B cell (primary cell): ENCODE data around the gene INSC. TPM values are rescaled to one million over a fixed set of nuclear protein-coding genes. Genes with fewer than 3 reads are reported as not detected.

Experiments used
- ATAC-seq: fragments of 200-7000 bp; cut with Tn5 transposase; one replicate; pipeline ENCODE4 v1.10.0; 2021; ENCODE audit warnings: low read depth, mild to moderate bottlenecking, moderate number of reproducible peaks, moderate library complexity
- CTCF ChIA-PET: fragments of 350-600 bp; sonication (Branson Sonifier 250); formaldehyde crosslinking; loops from one replicate; lab custom pipeline; 2021; ENCODE audit warnings: antibody characterized with exemption, inconsistent platforms; lab: Charles Lee
- POLR2A ChIA-PET: fragments of 350-600 bp; sonication (Branson Sonifier 250); formaldehyde crosslinking; loops from one replicate; lab custom pipeline; 2021; ENCODE audit warnings: antibody characterized with exemption; lab: Charles Lee
- DNase-seq: peaks from one replicate; pipeline ENCODE4 v3.0.0; 2013
- H2AFZ ChIP-seq: 2 replicates; pipeline ENCODE4 v1.6.1; 2012; ENCODE audit warnings: mild to moderate bottlenecking, low read depth, low read length; ENCODE audit not compliant: insufficient read depth, poor library complexity, severe bottlenecking
- H3K27ac ChIP-seq, 2 donors: 1 replicate in 1 of 2; 2 replicates in 1 of 2; pipeline ENCODE4 v1.5.1; 2012 to 2013; ENCODE audit warnings: low read length in 2 of 2, mild to moderate bottlenecking in 2 of 2, moderate library complexity in 1 of 2
- H3K27me3 ChIP-seq, 4 experiments: fragments of 200-600 bp in 1 of 4; sonication (generic) in 1 of 4; replicated peaks in 1 of 4; 1 replicate in 2 of 4; 2 replicates in 2 of 4; pipeline versions ENCODE4 v1.6.1 to v1.7.0; 2013 to 2016; ENCODE audit warnings: low read length in 3 of 4, mild to moderate bottlenecking in 2 of 4, mixed read lengths in 1 of 4, moderate library complexity in 1 of 4; ENCODE audit not compliant: insufficient read depth in 4 of 4, control insufficient read depth in 3 of 4; ENCODE audit errors: control extremely low read depth in 1 of 4
- H3K36me3 ChIP-seq, 2 experiments: replicated peaks in 1 of 2; 1 replicate in 1 of 2; 2 replicates in 1 of 2; pipeline versions ENCODE4 v1.6.1 to v1.7.1; 2013; ENCODE audit warnings: low read length in 1 of 2; ENCODE audit not compliant: insufficient read depth in 2 of 2, control insufficient read depth in 1 of 2; ENCODE audit errors: control extremely low read depth in 1 of 2, extremely low read depth in 1 of 2
- H3K4me1 ChIP-seq, 2 donors: fragments of 200-600 bp in 1 of 2; sonication (generic) in 1 of 2; 1 replicate in 1 of 2; 2 replicates in 1 of 2; pipeline versions ENCODE4 v1.5.1 to v1.6.1; 2013 to 2017; ENCODE audit warnings: low read length in 2 of 2; ENCODE audit not compliant: control insufficient read depth in 2 of 2, insufficient read depth in 2 of 2
- H3K4me2 ChIP-seq: replicated peaks from 2 replicates; pipeline ENCODE3; 2012; ENCODE audit warnings: mild to moderate bottlenecking, low read depth, low read length; ENCODE audit not compliant: poor library complexity, severe bottlenecking
- H3K4me3 ChIP-seq, 5 experiments: fragments of 200-600 bp in 1 of 5; sonication (generic) in 1 of 5; 1 replicate in 3 of 5; 2 replicates in 2 of 5; pipeline versions ENCODE4 v1.5.1 to v1.7.0; 2011 to 2016; ENCODE audit warnings: low read length in 4 of 5, mild to moderate bottlenecking in 4 of 5, low read depth in 2 of 5, control low read depth in 1 of 5, moderate library complexity in 1 of 5; ENCODE audit not compliant: insufficient read depth in 1 of 5; ENCODE audit errors: control extremely low read depth in 1 of 5, extremely low read depth in 1 of 5
- H3K79me2 ChIP-seq: fragments of 200-600 bp; sonication (generic); one replicate; pipeline ENCODE4 v1.6.0; 2016; ENCODE audit warnings: low read length; ENCODE audit not compliant: control insufficient read depth, insufficient read depth
- H3K9ac ChIP-seq: fragments of 200-600 bp; sonication (generic); 2 replicates; pipeline ENCODE4 v1.6.1; 2017; ENCODE audit warnings: mild to moderate bottlenecking, low read length, moderate library complexity
- H3K9me3 ChIP-seq, 3 donors: one replicate each; pipeline versions ENCODE4 v1.6.1 to v1.7.1; 2013; ENCODE audit warnings: low read length in 2 of 3; ENCODE audit not compliant: control insufficient read depth in 2 of 3, insufficient read depth in 1 of 3; ENCODE audit errors: control extremely low read depth in 1 of 3
- H4K20me1 ChIP-seq: 2 replicates; pipeline ENCODE4 v1.6.0; 2012; ENCODE audit warnings: mild to moderate bottlenecking, low read length; ENCODE audit not compliant: insufficient read depth, control insufficient read depth, poor library complexity, severe bottlenecking
- H3K27ac Mint-ChIP-seq: one replicate; pipeline ENCODE4 v1.8.0; 2021; ENCODE audit warnings: mixed read lengths
- H3K27me3 Mint-ChIP-seq: one replicate; pipeline ENCODE4 v1.8.0; 2021; ENCODE audit warnings: mixed read lengths
- H3K4me1 Mint-ChIP-seq: one replicate; pipeline ENCODE4 v1.8.0; 2021; ENCODE audit warnings: mixed read lengths
- H3K4me3 Mint-ChIP-seq: one replicate; pipeline ENCODE4 v1.8.0; 2021; ENCODE audit warnings: mixed read lengths
- H3K9me3 Mint-ChIP-seq: one replicate; pipeline ENCODE4 v1.8.0; 2022; ENCODE audit warnings: mixed read lengths; ENCODE audit not compliant: insufficient read depth
- EZH2 ChIP-seq: IDR thresholded peaks from 2 replicates; pipeline ENCODE4 v1.6.1; 2012; ENCODE audit warnings: borderline replicate concordance, low read depth, mild to moderate bottlenecking, moderate library complexity, low read length; ENCODE audit not compliant: insufficient read depth, poor library complexity, severe bottlenecking
- WGBS: methylation state at CpG from one replicate; pipeline ENCODE4 v1.1.5; 2013; ENCODE audit warnings: missing lambda C conversion rate; ENCODE audit not compliant: insufficient coverage; 5-methylcytosine and 5-hydroxymethylcytosine counted together
- intact Hi-C: fragments of 100-400 bp; cut with micrococcal nuclease; formaldehyde crosslinking; loops from one replicate; pipeline ENCODE4 v1.10.0; 2022
- polyA plus RNA-seq: library from polyadenylated mRNA; depleted of rRNA; stranded (reverse); fragments of >200 nt; gene quantifications from 2 replicates; pipeline ENCODE4 v1.2.3, GENCODE V29; 2012
- total RNA-seq, 2 donors: library from RNA; stranded (reverse); fragments of 120-200 nt in 1 of 2; gene quantifications; 1 replicate in 1 of 2; 2 replicates in 1 of 2; pipeline versions ENCODE4 v1.2.3 to v1.2.4, GENCODE V29; 2013 to 2022
- TF ChIP-seq, protein P1 (sequence below): fragments of 200-600 bp; IDR thresholded peaks from one replicate; pipeline ENCODE4 v1.8.0; 2022; ENCODE audit warnings: antibody characterized with exemption, mild to moderate bottlenecking

The INSC gene
- total and polyA plus RNA-seq, 2 donors (not counting 1 experiment from before 2014, with no cell fraction given) = 0.10 TPM; not detected in 1

- DNase-seq (no peak), ATAC-seq (no peak)
- Histone ChIP-seq H3K4me2 (no peak overlapping the region), H4K20me1 (no peaks in the 10 kb centered on the region), H3K9ac (no peak overlapping the region), H3K9me3 (peaks cover 0 to 8% (median 6%) of the 10 kb centered on the region in 3 donors), H3K27ac (no peak overlapping the region), H3K4me3 (no peak overlapping the region), H3K79me2 (no peaks in the 10 kb centered on the region), H3K36me3 (no peaks in the 10 kb centered on the region), H2AFZ (no peak overlapping the region), H3K27me3 (peaks cover 0 to 4% (median 0%) of the 10 kb centered on the region in 4 experiments), H3K4me1 (peaks cover 0 to 3% of the 10 kb centered on the region in 2 donors)
- H3K27ac Mint-ChIP-seq = no peak overlapping the region
- peaks cover 3% of the 10 kb centered on the region for H3K4me1 Mint-ChIP-seq
- CTCF ChIA-PET = interaction anchor here (0.6 to 14.6 kb wide), 21 partner anchors 8 to 309 kb away, joined by 3 to 290 read pairs (median 6); partner anchors contain the start of gene INSC
- peaks cover 15% of the 10 kb centered on the region for H3K9me3 Mint-ChIP-seq
- TF ChIP-seq, protein P1, sequence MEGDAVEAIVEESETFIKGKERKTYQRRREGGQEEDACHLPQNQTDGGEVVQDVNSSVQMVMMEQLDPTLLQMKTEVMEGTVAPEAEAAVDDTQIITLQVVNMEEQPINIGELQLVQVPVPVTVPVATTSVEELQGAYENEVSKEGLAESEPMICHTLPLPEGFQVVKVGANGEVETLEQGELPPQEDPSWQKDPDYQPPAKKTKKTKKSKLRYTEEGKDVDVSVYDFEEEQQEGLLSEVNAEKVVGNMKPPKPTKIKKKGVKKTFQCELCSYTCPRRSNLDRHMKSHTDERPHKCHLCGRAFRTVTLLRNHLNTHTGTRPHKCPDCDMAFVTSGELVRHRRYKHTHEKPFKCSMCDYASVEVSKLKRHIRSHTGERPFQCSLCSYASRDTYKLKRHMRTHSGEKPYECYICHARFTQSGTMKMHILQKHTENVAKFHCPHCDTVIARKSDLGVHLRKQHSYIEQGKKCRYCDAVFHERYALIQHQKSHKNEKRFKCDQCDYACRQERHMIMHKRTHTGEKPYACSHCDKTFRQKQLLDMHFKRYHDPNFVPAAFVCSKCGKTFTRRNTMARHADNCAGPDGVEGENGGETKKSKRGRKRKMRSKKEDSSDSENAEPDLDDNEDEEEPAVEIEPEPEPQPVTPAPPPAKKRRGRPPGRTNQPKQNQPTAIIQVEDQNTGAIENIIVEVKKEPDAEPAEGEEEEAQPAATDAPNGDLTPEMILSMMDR = no peak
- no peak for TF ChIP-seq EZH2
- POLR2A ChIA-PET = no interaction called here
- no peak overlapping the region for H3K4me3 Mint-ChIP-seq
- intact Hi-C loops = no loop called here
- H3K27me3 Mint-ChIP-seq = peaks cover 26% of the 10 kb centered on the region
Observed at GRCh38 chr11:15099267-15099666, 15.5 kb upstream of the INSC start.

DNA sequence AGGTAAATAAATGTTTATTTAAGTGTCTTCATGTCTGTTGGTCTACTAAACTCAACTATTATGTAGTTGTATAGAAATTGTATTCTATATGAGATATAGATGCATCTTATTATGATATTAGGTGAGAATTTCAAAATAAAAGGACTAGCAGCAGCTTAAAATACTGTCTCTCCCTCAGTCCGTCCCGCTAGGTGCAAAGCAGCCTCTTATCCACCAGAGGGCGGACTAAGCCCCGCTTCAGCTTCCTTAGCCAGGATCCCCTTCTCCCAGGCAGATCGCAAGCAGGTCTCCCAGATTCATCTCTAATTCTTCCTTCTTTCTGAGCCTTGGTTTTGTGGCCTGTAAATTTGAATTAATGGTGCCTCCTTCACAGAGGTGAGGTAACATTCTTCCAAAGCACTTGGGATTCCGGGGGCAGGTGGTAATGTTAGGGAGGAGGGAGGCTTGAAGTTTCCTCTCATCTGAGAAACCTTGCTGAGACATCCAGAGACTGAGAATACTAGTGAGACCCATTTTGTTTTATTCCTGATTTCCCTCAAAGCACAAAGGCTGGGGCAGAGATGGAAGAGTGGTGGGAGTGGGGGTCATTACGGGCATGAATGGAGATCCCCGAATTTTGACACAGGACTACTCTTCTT, 13.5 kb upstream of the INSC start:
- H3K79me2 ChIP-seq = no peaks in the 10 kb centered on the region
- H4K20me1 ChIP-seq = no peaks in the 10 kb centered on the region
- no peak overlapping the region for H3K27ac ChIP-seq
- no peak overlapping the region for H3K9ac ChIP-seq
- POLR2A ChIA-PET = interaction anchor here (0.6 kb wide), 1 partner anchor 12 kb away, joined by 4 read pairs; no protein-coding TSS in a partner anchor
- Mint-ChIP-seq H3K4me3 (no peak overlapping the region), H3K9me3 (peaks cover 15% of the 10 kb centered on the region), H3K4me1 (peaks cover 10% of the 10 kb centered on the region), H3K27me3 (peaks cover 26% of the 10 kb centered on the region), H3K27ac (no peak overlapping the region)
- intact Hi-C loops = loop anchor here (1.0 to 2.0 kb wide), 3 partner anchors 58 to 192 kb away; no protein-coding TSS in a partner anchor
- H3K9me3 ChIP-seq = peaks cover 0 to 8% (median 6%) of the 10 kb centered on the region in 3 donors
- H3K4me2 ChIP-seq = no peak overlapping the region
- no peak overlapping the region for H3K4me3 ChIP-seq
- H3K27me3 ChIP-seq = peaks cover 0 to 4% (median 0%) of the 10 kb centered on the region in 4 experiments
- no peak overlapping the region for H2AFZ ChIP-seq
- DNase-seq (peak; percentile 72), ATAC-seq (peak; percentile 78)
- CTCF ChIA-PET = interaction anchor here (0.8 to 14.6 kb wide), 29 partner anchors 10 to 523 kb away, joined by 3 to 290 read pairs (median 5); partner anchors contain the start of gene INSC
- TF ChIP-seq, protein P1 = peak; percentile 98
- TF ChIP-seq EZH2 = no peak
- 16% methylated on average over 5 of the region's 8 CpGs for WGBS
- no peaks in the 10 kb centered on the region for H3K36me3 ChIP-seq
- H3K4me1 ChIP-seq = peaks cover under 1 to 9% of the 10 kb centered on the region in 2 donors
